Lower lobe of right lung (tissue), 2 donors: Measurements from ENCODE around the gene CTXND1. TPM values are rescaled to one million over a fixed set of nuclear protein-coding genes. Genes with fewer than 3 reads are reported as not detected.

ENCODE experiments used
- ATAC-seq, 2 donors: fragments of 200-7000 bp; cut with Tn5 transposase; one replicate each; pipeline ENCODE4 v1.9.1; 2020 to 2022; ENCODE audit warnings: mild to moderate bottlenecking in 2 of 2, moderate library complexity in 2 of 2
- DNase-seq: peaks from one replicate; pipeline ENCODE4 v3.0.0-alpha.2; 2020
- H3K27ac ChIP-seq: fragments of 200-600 bp; one replicate; pipeline ENCODE4 v1.8.0; 2022
- H3K27me3 ChIP-seq: fragments of 200-600 bp; one replicate; pipeline ENCODE4 v1.8.0; 2022; ENCODE audit warnings: low read depth
- H3K36me3 ChIP-seq: fragments of 200-600 bp; one replicate; pipeline ENCODE4 v1.8.0; 2022; ENCODE audit warnings: mild to moderate bottlenecking
- H3K4me1 ChIP-seq: fragments of 200-600 bp; one replicate; pipeline ENCODE4 v1.8.0; 2022
- H3K4me3 ChIP-seq: fragments of 200-600 bp; one replicate; pipeline ENCODE4 v1.8.0; 2022; ENCODE audit warnings: mild to moderate bottlenecking
- H3K9me3 ChIP-seq: fragments of 200-600 bp; one replicate; pipeline ENCODE4 v1.8.0; 2022
- intact Hi-C: fragments of 100-400 bp; cut with DNase I; formaldehyde crosslinking; loops from one replicate; pipeline ENCODE4 v1.11.0; 2022
- total RNA-seq: library from RNA; stranded (reverse); fragmentation: NEBNext Ultra II Directional; extraction: Animal tissue kit (Norgen Biotek cat#: 25700); gene quantifications from one replicate; pipeline ENCODE4 v1.2.1, GENCODE V29; 2021
- TF ChIP-seq, protein P1 (sequence below): fragments of 200-600 bp; IDR thresholded peaks from one replicate; pipeline ENCODE4 v1.8.0; 2022; ENCODE audit warnings: antibody characterized with exemption, mild to moderate bottlenecking
- donor health status: DM: no; HTN: yes; CAD: no; lungs with severe emphysema.

Gene CTXND1
- total RNA-seq, 1 donor from 2014 or later: 1.8 TPM

DNA sequence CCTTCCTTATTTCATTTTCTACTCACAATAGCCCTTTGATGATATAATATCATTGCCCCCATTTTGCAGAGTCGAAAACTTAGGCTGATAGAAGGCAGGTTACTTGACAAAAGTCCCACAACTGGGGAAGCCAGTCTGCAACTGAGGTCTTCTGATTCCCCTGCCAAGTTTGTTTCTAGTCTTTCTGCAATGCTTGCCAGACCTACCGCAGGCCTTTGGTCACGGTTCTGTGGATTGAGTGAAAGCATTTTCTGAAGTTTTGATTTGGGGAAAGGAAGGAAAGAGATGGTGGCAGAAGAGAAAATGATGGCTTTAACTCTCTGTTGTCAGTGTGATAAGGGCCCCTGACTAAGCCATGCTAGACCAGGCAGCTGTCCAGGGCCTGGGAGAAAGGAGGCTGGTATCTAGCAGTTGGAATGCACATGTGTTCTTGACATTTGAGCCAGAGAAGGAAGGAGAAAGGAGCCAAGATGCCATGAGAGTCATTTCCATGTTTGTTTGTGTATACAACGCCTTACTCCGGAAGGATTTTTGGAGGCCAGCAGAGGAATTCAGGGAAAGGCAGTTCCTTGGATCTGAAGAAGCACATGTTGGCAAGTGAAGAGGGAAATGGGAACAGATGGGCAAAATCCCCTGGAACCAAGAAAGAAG is 69.3 kb downstream of the CTXND1 start:
- intact Hi-C loops: no loop called here
- no peak for ATAC-seq
- H3K27me3 ChIP-seq: no peaks in the 10 kb centered on the region
- DNase-seq: no peak
- no peaks in the 10 kb centered on the region for H3K9me3 ChIP-seq
- no peak overlapping the region for H3K4me3 ChIP-seq
- H3K27ac ChIP-seq: no peak overlapping the region
- TF ChIP-seq, protein P1, sequence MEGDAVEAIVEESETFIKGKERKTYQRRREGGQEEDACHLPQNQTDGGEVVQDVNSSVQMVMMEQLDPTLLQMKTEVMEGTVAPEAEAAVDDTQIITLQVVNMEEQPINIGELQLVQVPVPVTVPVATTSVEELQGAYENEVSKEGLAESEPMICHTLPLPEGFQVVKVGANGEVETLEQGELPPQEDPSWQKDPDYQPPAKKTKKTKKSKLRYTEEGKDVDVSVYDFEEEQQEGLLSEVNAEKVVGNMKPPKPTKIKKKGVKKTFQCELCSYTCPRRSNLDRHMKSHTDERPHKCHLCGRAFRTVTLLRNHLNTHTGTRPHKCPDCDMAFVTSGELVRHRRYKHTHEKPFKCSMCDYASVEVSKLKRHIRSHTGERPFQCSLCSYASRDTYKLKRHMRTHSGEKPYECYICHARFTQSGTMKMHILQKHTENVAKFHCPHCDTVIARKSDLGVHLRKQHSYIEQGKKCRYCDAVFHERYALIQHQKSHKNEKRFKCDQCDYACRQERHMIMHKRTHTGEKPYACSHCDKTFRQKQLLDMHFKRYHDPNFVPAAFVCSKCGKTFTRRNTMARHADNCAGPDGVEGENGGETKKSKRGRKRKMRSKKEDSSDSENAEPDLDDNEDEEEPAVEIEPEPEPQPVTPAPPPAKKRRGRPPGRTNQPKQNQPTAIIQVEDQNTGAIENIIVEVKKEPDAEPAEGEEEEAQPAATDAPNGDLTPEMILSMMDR: no peak
- H3K36me3 ChIP-seq: peaks cover 71% of the 10 kb centered on the region
- H3K4me1 ChIP-seq: peaks cover 7% of the 10 kb centered on the region

DNA sequence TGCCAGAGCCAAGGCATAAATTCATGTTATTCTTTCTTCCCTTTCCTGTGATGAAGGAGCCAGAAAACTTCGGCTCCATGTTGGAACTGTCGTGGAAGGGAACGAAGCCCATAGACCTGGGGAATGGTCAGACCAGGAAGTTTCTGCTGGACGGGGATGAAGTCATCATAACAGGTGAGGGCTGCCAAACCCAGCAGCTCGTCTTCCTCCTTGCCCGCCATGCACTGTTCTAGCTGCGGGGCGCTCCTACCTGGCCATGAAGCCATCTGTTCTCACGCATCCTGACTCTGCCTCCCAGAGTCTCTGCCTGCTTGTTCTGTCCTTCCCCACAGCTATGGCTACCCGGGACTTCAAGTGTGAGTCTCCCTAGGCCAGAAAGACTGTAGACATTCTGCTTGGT is 71.0 kb downstream of the CTXND1 start:
- Histone ChIP-seq H3K4me1 (peaks cover 7% of the 10 kb centered on the region), H3K27me3 (no peaks in the 10 kb centered on the region), H3K36me3 (peaks cover 57% of the 10 kb centered on the region), H3K4me3 (no peak overlapping the region), H3K9me3 (no peaks in the 10 kb centered on the region), H3K27ac (no peak overlapping the region)
- TF ChIP-seq, protein P1: no peak
- DNase-seq (no peak), ATAC-seq (no peak)
- intact Hi-C loops: no loop called here

DNA sequence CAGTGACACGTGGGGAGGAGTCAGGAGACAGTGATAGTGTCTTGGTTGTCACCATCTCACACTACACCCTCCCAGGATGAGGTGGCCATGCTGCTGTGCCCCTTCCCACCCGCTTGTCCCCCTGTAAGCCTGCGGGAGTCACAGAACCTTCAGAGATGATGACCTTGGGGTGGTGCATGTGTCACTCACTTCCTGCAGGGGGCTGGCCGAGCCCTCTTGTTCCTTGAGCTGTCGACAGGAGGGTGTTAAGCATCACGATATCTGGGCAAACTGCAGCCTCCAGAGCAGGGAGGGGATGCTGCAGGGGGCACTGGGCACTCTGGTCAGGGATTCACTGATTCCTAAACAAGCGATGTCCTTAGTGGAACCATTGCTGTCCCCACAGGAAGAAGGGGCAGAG is 71.5 kb downstream of the CTXND1 start:
- no peak overlapping the region for H3K27ac ChIP-seq
- no peaks in the 10 kb centered on the region for H3K27me3 ChIP-seq
- ATAC-seq: no peak
- no peak overlapping the region for H3K4me3 ChIP-seq
- intact Hi-C loops: no loop called here
- peaks cover 7% of the 10 kb centered on the region for H3K4me1 ChIP-seq
- H3K36me3 ChIP-seq: peaks cover 51% of the 10 kb centered on the region
- no peak for DNase-seq
- TF ChIP-seq, protein P1: no peak
- H3K9me3 ChIP-seq: no peaks in the 10 kb centered on the region

- Histone ChIP-seq H3K4me1 (peaks cover 7% of the 10 kb centered on the region), H3K36me3 (peaks cover 46% of the 10 kb centered on the region), H3K27ac (no peak overlapping the region), H3K9me3 (no peaks in the 10 kb centered on the region), H3K4me3 (no peak overlapping the region), H3K27me3 (no peaks in the 10 kb centered on the region)
- intact Hi-C loops: no loop called here
- DNase-seq (no peak), ATAC-seq (no peak)
- TF ChIP-seq, protein P1: no peak
These were observed 72.1 kb downstream of the CTXND1 start for GRCh38 chr15:80179935-80180334.

- ATAC-seq: no peak
- Histone ChIP-seq H3K27me3 (no peaks in the 10 kb centered on the region), H3K27ac (no peak overlapping the region), H3K36me3 (peaks cover 39% of the 10 kb centered on the region), H3K9me3 (no peaks in the 10 kb centered on the region), H3K4me3 (no peak overlapping the region), H3K4me1 (peaks cover 7% of the 10 kb centered on the region)
- intact Hi-C loops: no loop called here
- no peak for DNase-seq
- TF ChIP-seq, protein P1: no peak
These were observed 72.8 kb downstream of the CTXND1 start for GRCh38 chr15:80179025-80179759.
